Mucosa of descending colon (tissue), 3 donors: ENCODE measurements around the gene LRP1B. TPM values are rescaled to one million over a fixed set of nuclear protein-coding genes. Genes with fewer than 3 reads are reported as not detected.

Experiments used
- ATAC-seq: fragments of 200-7000 bp; cut with Tn5 transposase; one replicate; pipeline ENCODE4 v1.9.1; 2020; ENCODE audit warnings: mild to moderate bottlenecking, moderate library complexity
- DNase-seq, 3 donors: peaks; one replicate each; pipeline ENCODE4 v3.0.0-alpha.2; 2020
- H3K36me3 ChIP-seq: fragments of 200-600 bp; one replicate; pipeline ENCODE4 v1.8.0; 2021; ENCODE audit warnings: low read depth, mild to moderate bottlenecking
- H3K4me1 ChIP-seq: fragments of 200-600 bp; one replicate; pipeline ENCODE4 v1.8.0; 2021; ENCODE audit warnings: low read depth, mild to moderate bottlenecking
- H3K4me3 ChIP-seq: fragments of 200-600 bp; one replicate; pipeline ENCODE4 v1.8.0; 2021; ENCODE audit warnings: mild to moderate bottlenecking
- H3K9me3 ChIP-seq: fragments of 200-600 bp; one replicate; pipeline ENCODE4 v1.8.0; 2021; ENCODE audit warnings: mild to moderate bottlenecking
- intact Hi-C, 2 donors: fragments of 100-400 bp; cut with DNase I in 1 of 2; cut with micrococcal nuclease in 1 of 2; formaldehyde crosslinking; loops; one replicate each; pipeline versions ENCODE4 v1.11.0 to v1.11.1; 2022; cut with DNase I, micrococcal nuclease
- total RNA-seq, 3 donors: library from RNA; stranded (reverse); fragmentation: NEBNext Ultra II Directional in 2 of 3; extraction: Animal tissue kit (Norgen Biotek cat#: 25700) in 2 of 3; gene quantifications; one replicate each; pipeline versions ENCODE4 v1.2.1 to v1.2.4, GENCODE V29; 2021 to 2023
- TF ChIP-seq, protein P1 (sequence below): fragments of 200-600 bp; IDR thresholded peaks from one replicate; pipeline ENCODE4 v1.8.0; 2022; ENCODE audit warnings: antibody characterized with exemption, mild to moderate bottlenecking
- donor health status: DM: no; HTN: no; CAD: no; lungs with moderate emphysema.
- donor health status: DM: no; HTN: no; CAD: no.
- donor health status: DM: no; HTN: yes; CAD: no.

Gene LRP1B
- total RNA-seq, 3 donors from 2014 or later = 0.12 to 1.6 (median 0.20) TPM

DNA sequence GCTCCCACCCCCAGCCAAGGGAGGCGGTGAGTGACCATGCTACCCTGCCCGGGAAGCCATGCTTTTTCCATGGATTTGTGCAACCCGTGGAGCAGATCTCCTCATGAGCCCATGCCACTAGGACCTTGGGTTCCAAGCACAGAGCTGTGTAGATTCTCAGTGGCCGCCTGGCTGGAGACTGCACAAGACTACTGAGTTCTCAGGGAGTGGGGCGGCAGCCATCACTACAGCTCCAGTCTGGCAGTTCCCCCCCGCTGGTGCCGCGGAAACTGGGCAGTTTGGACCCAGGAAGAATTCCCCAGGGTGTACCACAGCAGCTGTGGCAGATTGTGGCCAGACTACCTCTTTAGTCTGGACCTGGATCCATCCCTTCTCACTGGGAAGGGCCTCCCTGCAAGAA, 470.6 kb downstream of the LRP1B start:
- no peak for ATAC-seq
- no peak for DNase-seq
- no peaks in the 10 kb centered on the region for H3K4me1 ChIP-seq
- no peaks in the 10 kb centered on the region for H3K9me3 ChIP-seq
- TF ChIP-seq, protein P1, sequence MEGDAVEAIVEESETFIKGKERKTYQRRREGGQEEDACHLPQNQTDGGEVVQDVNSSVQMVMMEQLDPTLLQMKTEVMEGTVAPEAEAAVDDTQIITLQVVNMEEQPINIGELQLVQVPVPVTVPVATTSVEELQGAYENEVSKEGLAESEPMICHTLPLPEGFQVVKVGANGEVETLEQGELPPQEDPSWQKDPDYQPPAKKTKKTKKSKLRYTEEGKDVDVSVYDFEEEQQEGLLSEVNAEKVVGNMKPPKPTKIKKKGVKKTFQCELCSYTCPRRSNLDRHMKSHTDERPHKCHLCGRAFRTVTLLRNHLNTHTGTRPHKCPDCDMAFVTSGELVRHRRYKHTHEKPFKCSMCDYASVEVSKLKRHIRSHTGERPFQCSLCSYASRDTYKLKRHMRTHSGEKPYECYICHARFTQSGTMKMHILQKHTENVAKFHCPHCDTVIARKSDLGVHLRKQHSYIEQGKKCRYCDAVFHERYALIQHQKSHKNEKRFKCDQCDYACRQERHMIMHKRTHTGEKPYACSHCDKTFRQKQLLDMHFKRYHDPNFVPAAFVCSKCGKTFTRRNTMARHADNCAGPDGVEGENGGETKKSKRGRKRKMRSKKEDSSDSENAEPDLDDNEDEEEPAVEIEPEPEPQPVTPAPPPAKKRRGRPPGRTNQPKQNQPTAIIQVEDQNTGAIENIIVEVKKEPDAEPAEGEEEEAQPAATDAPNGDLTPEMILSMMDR = no peak
- no peaks in the 10 kb centered on the region for H3K36me3 ChIP-seq
- no peak overlapping the region for H3K4me3 ChIP-seq
- intact Hi-C loops = no loop called here

DNA sequence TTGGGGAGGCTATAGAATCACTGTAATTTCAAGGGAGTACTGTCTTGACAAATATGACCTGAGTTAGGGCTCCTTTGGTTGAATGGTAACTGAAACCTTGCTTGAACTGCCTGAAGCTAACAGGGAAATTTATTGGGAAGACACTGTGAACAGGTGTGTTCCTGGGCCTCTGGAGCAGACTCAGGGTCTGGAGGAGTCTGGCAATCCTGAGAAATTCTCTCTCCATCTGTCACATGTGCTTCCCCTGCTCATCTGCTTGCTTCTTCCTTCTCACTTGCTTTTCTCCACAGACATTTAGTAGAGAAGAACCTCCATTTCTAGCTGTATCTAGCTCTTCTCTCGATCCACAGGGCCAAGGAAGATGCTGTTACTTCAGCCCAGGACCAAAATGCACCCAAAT, 476.5 kb downstream of the LRP1B start:
- Histone ChIP-seq H3K4me1 (no peaks in the 10 kb centered on the region), H3K4me3 (no peak overlapping the region), H3K36me3 (no peaks in the 10 kb centered on the region), H3K9me3 (no peaks in the 10 kb centered on the region)
- intact Hi-C loops = no loop called here
- DNase-seq (no peak), ATAC-seq (no peak)
- TF ChIP-seq, protein P1 = no peak

GRCh38 chr2:141653184-141653583, 477.6 kb downstream of the LRP1B start:
- Histone ChIP-seq H3K36me3 (no peaks in the 10 kb centered on the region), H3K4me3 (no peak overlapping the region), H3K4me1 (no peaks in the 10 kb centered on the region), H3K9me3 (no peaks in the 10 kb centered on the region)
- DNase-seq = no peak
- intact Hi-C loops = no loop called here
- no peak for ATAC-seq
- TF ChIP-seq, protein P1 = no peak

DNA sequence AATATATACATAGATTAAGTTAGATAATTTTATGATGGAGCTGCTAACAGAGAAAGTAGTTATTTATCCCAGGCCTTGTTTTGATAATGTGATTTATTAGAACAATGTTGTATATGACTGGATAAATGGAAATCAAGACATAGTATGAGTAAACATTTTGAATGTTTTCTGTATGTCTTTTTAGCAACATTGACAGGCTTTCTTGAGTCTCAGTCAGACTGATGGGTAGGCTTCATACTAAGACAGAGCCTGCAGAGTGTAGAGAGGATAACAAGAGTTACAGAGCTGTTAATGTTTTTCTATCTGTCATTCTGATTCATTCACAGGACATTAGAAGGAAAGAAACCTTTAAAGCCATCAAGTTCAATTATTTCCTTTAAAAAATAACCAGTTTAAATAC, 478.5 kb downstream of the LRP1B start:
- ATAC-seq (no peak), DNase-seq (no peak)
- H3K4me1 ChIP-seq = no peaks in the 10 kb centered on the region
- no peak overlapping the region for H3K4me3 ChIP-seq
- H3K36me3 ChIP-seq = no peaks in the 10 kb centered on the region
- intact Hi-C loops = no loop called here
- TF ChIP-seq, protein P1 = no peak
- no peaks in the 10 kb centered on the region for H3K9me3 ChIP-seq

- no peak for ATAC-seq
- Histone ChIP-seq H3K4me3 (no peak overlapping the region), H3K4me1 (no peaks in the 10 kb centered on the region), H3K36me3 (no peaks in the 10 kb centered on the region), H3K9me3 (no peaks in the 10 kb centered on the region)
- intact Hi-C loops = no loop called here
- TF ChIP-seq, protein P1 = no peak
- no peak for DNase-seq
These were observed 483.5 kb downstream of the LRP1B start for GRCh38 chr2:141647353-141647752.

- DNase-seq (no peak), ATAC-seq (no peak)
- intact Hi-C loops = no loop called here
- TF ChIP-seq, protein P1 = no peak
- Histone ChIP-seq H3K4me3 (no peak overlapping the region), H3K9me3 (no peaks in the 10 kb centered on the region), H3K4me1 (no peaks in the 10 kb centered on the region), H3K36me3 (no peaks in the 10 kb centered on the region)
These were observed 489.4 kb downstream of the LRP1B start for GRCh38 chr2:141641462-141641861.
